Uterus (tissue), 4 donors: ENCODE measurements around the gene BCR. TPM values are rescaled to one million over a fixed set of nuclear protein-coding genes. Genes with fewer than 3 reads are reported as not detected.

ENCODE experiments used
- DNase-seq, 2 donors: peaks; one replicate each; pipeline ENCODE4 v3.0.0-alpha.2; 2019 to 2020
- H3K27ac ChIP-seq, 2 donors: fragments of 200-600 bp; sonication (generic); 1 replicate in 1 of 2; 2 replicates in 1 of 2; pipeline ENCODE4 v1.5.1; 2016 to 2018
- H3K27me3 ChIP-seq, 2 donors: fragments of 200-600 bp; sonication (generic); one replicate each; pipeline ENCODE4 v1.5.1; 2018 to 2019; ENCODE audit warnings: control low read depth in 1 of 2
- H3K36me3 ChIP-seq, 2 donors: fragments of 200-600 bp; sonication (generic); one replicate each; pipeline ENCODE4 v1.5.1; 2019; ENCODE audit warnings: control low read depth in 1 of 2
- H3K4me1 ChIP-seq, 2 donors: fragments of 200-600 bp; sonication (generic); one replicate each; pipeline ENCODE4 v1.5.1; 2018 to 2019; ENCODE audit warnings: control low read depth in 1 of 2
- H3K4me3 ChIP-seq, 2 donors: fragments of 200-600 bp; sonication (generic); 1 replicate in 1 of 2; 2 replicates in 1 of 2; pipeline ENCODE4 v1.5.1; 2018 to 2019; ENCODE audit warnings: mild to moderate bottlenecking in 1 of 2
- H3K9me3 ChIP-seq, 2 donors: fragments of 200-600 bp; sonication (generic); one replicate each; pipeline ENCODE4 v1.5.1; 2019; ENCODE audit warnings: control low read depth in 1 of 2
- CTCF ChIP-seq, 4 experiments: fragments of 200-600 bp in 2 of 4; fragments of 450-650 bp in 2 of 4; sonication (generic) in 2 of 4; IDR thresholded peaks; one replicate each; pipeline ENCODE4 v1.5.1; 2016 to 2019; ENCODE audit warnings: antibody characterized with exemption in 4 of 4, mild to moderate bottlenecking in 2 of 4, moderate library complexity in 1 of 4
- POLR2A ChIP-seq, 2 donors: fragments of 450-650 bp; IDR thresholded peaks; one replicate each; pipeline ENCODE4 v1.6.1; 2016; ENCODE audit warnings: antibody characterized with exemption in 2 of 2, mild to moderate bottlenecking in 1 of 2, moderate library complexity in 1 of 2
- intact Hi-C: fragments of 100-400 bp; cut with DNase I; formaldehyde crosslinking; loops from one replicate; pipeline ENCODE4 v1.15.1; 2023; ENCODE audit warnings: low total_unique reads
- total RNA-seq, 4 donors: library from RNA; depleted of rRNA in 3 of 4; stranded (reverse); fragments of >200 nt in 3 of 4; gene quantifications; one replicate each; pipeline versions ENCODE4 v1.1.0 to v1.2.4, GENCODE V29; 2014 to 2023
- donor health status: DM: yes; HTN: yes; CAD: no.

BCR gene
- total RNA-seq, 4 donors from 2014 or later: 10.6 to 93.3 (median 28.3) TPM

GRCh38 chr22:23267226-23268043 lies 87.1 kb downstream of the BCR start:
- no peak overlapping the region for H3K4me3 ChIP-seq
- no peaks in the 10 kb centered on the region for H3K9me3 ChIP-seq
- H3K27me3 ChIP-seq: no peaks in the 10 kb centered on the region
- intact Hi-C loops: no loop called here
- no peaks in the 10 kb centered on the region for H3K36me3 ChIP-seq
- no peaks in the 10 kb centered on the region for H3K4me1 ChIP-seq
- no peak for TF ChIP-seq CTCF (IDR thresholded peaks at IDR 0.05)
- TF ChIP-seq POLR2A (IDR thresholded peaks at IDR 0.05): no peak
- no peak for DNase-seq
- H3K27ac ChIP-seq: no peak overlapping the region

GRCh38 chr22:23268139-23268712 lies 87.9 kb downstream of the BCR start:
- no peak overlapping the region for H3K4me3 ChIP-seq
- DNase-seq: no peak

DNA sequence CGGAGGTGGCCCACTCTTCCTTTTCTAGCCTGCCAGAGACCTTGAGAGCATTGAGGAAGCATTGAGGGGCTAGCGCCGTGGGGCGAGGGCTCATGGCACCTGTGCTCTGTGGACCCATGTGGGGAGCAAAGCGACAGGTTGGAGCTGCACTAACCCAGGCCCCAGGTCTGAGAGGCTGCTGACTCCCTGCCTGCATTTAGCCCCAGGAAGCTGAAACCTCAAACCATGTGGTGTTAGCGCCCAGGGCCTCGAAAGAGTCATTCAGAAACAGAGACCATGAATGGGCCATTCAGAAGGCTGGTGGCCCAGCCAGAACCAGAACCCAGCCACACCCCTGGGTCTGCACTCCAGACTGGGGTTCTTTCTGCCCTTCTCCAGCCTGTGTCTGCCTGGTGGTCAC lies 88.6 kb downstream of the BCR start:
- Histone ChIP-seq H3K4me3 (no peak overlapping the region), H3K27me3 (no peaks in the 10 kb centered on the region), H3K27ac (no peak overlapping the region), H3K36me3 (no peaks in the 10 kb centered on the region), H3K4me1 (no peaks in the 10 kb centered on the region), H3K9me3 (no peaks in the 10 kb centered on the region)
- DNase-seq: no peak
- intact Hi-C loops: no loop called here
- TF ChIP-seq CTCF (IDR thresholded peaks at IDR 0.05) (no peak), POLR2A (IDR thresholded peaks at IDR 0.05) (no peak)

More at GRCh38 chr22:23268139-23268712, 87.9 kb downstream of the BCR start:
- no peaks in the 10 kb centered on the region for H3K36me3 ChIP-seq
- no peaks in the 10 kb centered on the region for H3K27me3 ChIP-seq
- TF ChIP-seq POLR2A (IDR thresholded peaks at IDR 0.05): no peak
- TF ChIP-seq CTCF (IDR thresholded peaks at IDR 0.05): no peak
- H3K4me1 ChIP-seq: no peaks in the 10 kb centered on the region
- no peak overlapping the region for H3K27ac ChIP-seq
- intact Hi-C loops: no loop called here
- no peaks in the 10 kb centered on the region for H3K9me3 ChIP-seq

DNA sequence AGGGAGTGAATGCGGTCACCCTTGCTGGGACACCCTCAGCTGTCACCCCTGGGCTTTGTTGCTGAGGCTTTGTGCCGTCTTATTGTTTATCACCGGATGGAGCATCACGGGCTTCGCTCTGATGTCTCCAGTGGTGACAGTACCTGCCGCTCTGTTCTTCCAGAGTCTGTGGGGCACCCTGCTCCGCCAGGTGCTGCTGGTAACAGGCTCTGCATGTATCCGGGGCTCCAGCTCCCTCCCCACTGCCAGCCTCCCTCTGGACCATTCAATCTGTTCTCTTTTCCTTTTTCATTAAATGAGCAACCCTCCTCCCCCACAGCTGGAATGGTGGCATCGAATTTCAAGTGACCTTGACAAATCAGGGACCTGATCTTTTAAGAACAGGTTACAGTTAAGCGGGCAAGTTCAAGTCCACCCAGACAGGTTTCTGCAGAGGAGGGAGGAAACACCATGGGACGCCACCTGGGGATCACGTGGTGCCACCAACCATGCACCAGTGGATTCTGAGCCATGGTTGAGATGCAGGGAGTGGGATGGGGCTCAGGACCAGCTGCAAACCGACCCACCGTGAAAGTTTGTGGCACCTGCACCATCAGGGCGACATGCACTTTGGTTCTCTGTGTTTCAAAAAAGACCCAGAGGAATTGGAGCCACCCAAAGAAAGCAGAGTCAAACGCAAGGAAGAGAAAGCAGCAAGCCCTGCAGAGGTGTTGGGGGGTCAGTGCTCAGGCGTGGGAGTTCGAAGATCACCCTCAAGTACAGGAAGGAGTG lies 89.3 kb downstream of the BCR start:
- no peak overlapping the region for H3K4me3 ChIP-seq
- H3K27me3 ChIP-seq: no peaks in the 10 kb centered on the region
- no peaks in the 10 kb centered on the region for H3K4me1 ChIP-seq
- H3K9me3 ChIP-seq: no peaks in the 10 kb centered on the region
- intact Hi-C loops: no loop called here
- H3K27ac ChIP-seq: no peak overlapping the region
- H3K36me3 ChIP-seq: no peaks in the 10 kb centered on the region
- no peak for DNase-seq
- TF ChIP-seq POLR2A (IDR thresholded peaks at IDR 0.05) (no peak), CTCF (IDR thresholded peaks at IDR 0.05) (no peak)
